ENCODE results near the gene ACP7.
"Not testable (repeated sequence)": the region's sequence is repeated elsewhere in the genome, so short reads cannot be mapped to it uniquely, and the experiment has no call there.

The ACP7 gene

GRCh38 chr19:39110263-39110967 lies 26.2 kb downstream of the ACP7 start:
- DNase-seq, result no peak

GRCh38 chr19:39111593-39112199 lies 27.5 kb downstream of the ACP7 start:
- DNase-seq, result no peak

GRCh38 chr19:39112338-39112890 lies 28.2 kb downstream of the ACP7 start:
- no peak for DNase-seq

GRCh38 chr19:39113199-39113598 lies 29.0 kb downstream of the ACP7 start:
- no peak for DNase-seq

- no peak for DNase-seq
These were observed 31.1 kb downstream of the ACP7 start for GRCh38 chr19:39115105-39115847.

- DNase-seq, result not testable (repeated sequence)
These were observed 32.9 kb downstream of the ACP7 start for GRCh38 chr19:39117023-39117422.

- no peak for DNase-seq
These were observed 35.7 kb downstream of the ACP7 start for GRCh38 chr19:39119830-39120229.

- no peak for DNase-seq
These were observed 39.0 kb downstream of the ACP7 start for GRCh38 chr19:39122934-39123731.

GRCh38 chr19:39124136-39124764 lies 40.1 kb downstream of the ACP7 start:
- no peak for DNase-seq

- no peak for DNase-seq
These were observed 41.0 kb downstream of the ACP7 start for GRCh38 chr19:39125199-39125553.

- peak; percentile 85 for DNase-seq
These were observed 41.6 kb downstream of the ACP7 start, which contains the start of gene PAK4 for GRCh38 chr19:39125554-39126311. TSS of gene PAK4 (plus strand) at chr19:39125786. CDS start at chr19:39169554, 43,768 bp downstream.

GRCh38 chr19:39126312-39127187 lies 42.4 kb downstream of the ACP7 start:
- no peak for DNase-seq

- DNase-seq, result no peak
These were observed 43.8 kb downstream of the ACP7 start for GRCh38 chr19:39127812-39128515.

GRCh38 chr19:39128516-39129079 lies 44.4 kb downstream of the ACP7 start:
- DNase-seq, result no peak

GRCh38 chr19:39129116-39129515 lies 44.9 kb downstream of the ACP7 start:
- DNase-seq, result no peak

GRCh38 chr19:39130337-39131254 lies 46.4 kb downstream of the ACP7 start:
- DNase-seq, result no peak

- no peak for DNase-seq
These were observed 47.1 kb downstream of the ACP7 start for GRCh38 chr19:39131255-39131755.

- DNase-seq, result no peak
These were observed 48.3 kb downstream of the ACP7 start for GRCh38 chr19:39132344-39132969.
